GM23338 (cell line): ENCODE data around the gene TCF3. TPM values are rescaled to one million over a fixed set of nuclear protein-coding genes. Genes with fewer than 3 reads are reported as not detected.

Source experiments
- ATAC-seq: fragments of 200-7000 bp; cut with Tn5 transposase; 3 replicates; pipeline ENCODE4 v1.9.1; 2020
- DNase-seq: peaks from one replicate; pipeline ENCODE4 v3.0.0-alpha.2; 2015; ENCODE audit warnings: low spot score
- H2AFZ ChIP-seq: fragments of 200-600 bp; sonication (generic); 2 replicates; pipeline ENCODE4 v1.8.0; 2016; ENCODE audit warnings: antibody characterized with exemption, mild to moderate bottlenecking, moderate library complexity
- H3F3A ChIP-seq: fragments of 200-600 bp; sonication (generic); replicated peaks from 2 replicates; pipeline ENCODE4 v1.8.0; 2017; ENCODE audit warnings: antibody characterized with exemption, mixed run types, low read depth
- H3K27ac ChIP-seq: fragments of 200-600 bp; sonication (generic); 2 replicates; pipeline ENCODE4 v1.6.1; 2016; ENCODE audit warnings: low read depth
- H3K27me3 ChIP-seq: fragments of 200-600 bp; sonication (generic); 2 replicates; pipeline ENCODE4 v1.8.0; 2016; ENCODE audit warnings: mild to moderate bottlenecking, mixed run types, moderate library complexity; ENCODE audit not compliant: insufficient read depth
- H3K36me3 ChIP-seq: fragments of 200-600 bp; sonication (generic); 2 replicates; pipeline ENCODE4 v1.8.0; 2016; ENCODE audit warnings: mild to moderate bottlenecking; ENCODE audit not compliant: insufficient read depth
- H3K4me1 ChIP-seq: fragments of 200-600 bp; sonication (generic); 2 replicates; pipeline ENCODE4 v1.8.0; 2016; ENCODE audit warnings: mild to moderate bottlenecking, moderate library complexity; ENCODE audit not compliant: insufficient read depth
- H3K4me2 ChIP-seq: fragments of 200-600 bp; sonication (generic); 2 replicates; pipeline ENCODE4 v1.7.1; 2017; ENCODE audit warnings: mixed run types
- H3K4me3 ChIP-seq: fragments of 200-600 bp; sonication (generic); 2 replicates; pipeline ENCODE4 v1.6.1; 2016; ENCODE audit warnings: mixed run types
- H3K79me2 ChIP-seq: fragments of 200-600 bp; sonication (generic); replicated peaks from 2 replicates; pipeline ENCODE4 v1.8.0; 2017; ENCODE audit warnings: mild to moderate bottlenecking; ENCODE audit not compliant: insufficient read depth
- H3K9me2 ChIP-seq: fragments of 200-600 bp; sonication (generic); 2 replicates; pipeline ENCODE4 v1.8.0; 2017; ENCODE audit not compliant: insufficient read depth
- H4K20me1 ChIP-seq: fragments of 200-600 bp; sonication (generic); replicated peaks from 2 replicates; pipeline ENCODE4 v1.8.0; 2017; ENCODE audit warnings: mild to moderate bottlenecking; ENCODE audit not compliant: insufficient read depth
- H3K27ac Mint-ChIP-seq: 2 replicates; pipeline ENCODE4 v1.8.0; 2020; ENCODE audit warnings: inconsistent platforms, mild to moderate bottlenecking, moderate library complexity, mixed read lengths
- H3K27me3 Mint-ChIP-seq: 3 replicates; pipeline ENCODE4 v1.8.0; 2022; ENCODE audit warnings: low read depth, mild to moderate bottlenecking, moderate library complexity, mixed read lengths, inconsistent platforms; ENCODE audit not compliant: insufficient read depth, poor library complexity
- H3K36me3 Mint-ChIP-seq: 3 replicates; pipeline ENCODE4 v1.8.0; 2021; ENCODE audit warnings: low read depth, mild to moderate bottlenecking, inconsistent platforms, moderate library complexity, mixed read lengths
- H3K4me1 Mint-ChIP-seq: 3 replicates; pipeline ENCODE4 v1.8.0; 2020; ENCODE audit warnings: mild to moderate bottlenecking, inconsistent platforms, mixed read lengths
- H3K4me3 Mint-ChIP-seq: 3 replicates; pipeline ENCODE4 v1.8.0; 2021; ENCODE audit warnings: moderate library complexity, mild to moderate bottlenecking, inconsistent platforms, mixed read lengths
- H3K9me3 Mint-ChIP-seq: 3 replicates; pipeline ENCODE4 v1.8.0; 2020; ENCODE audit warnings: moderate library complexity, mild to moderate bottlenecking, inconsistent platforms, mixed read lengths
- CREB1 ChIP-seq: fragments of 250-450 bp; sonication (Bioruptor Pico); IDR thresholded peaks from 2 replicates; pipeline ENCODE4 v1.5.0; 2020; ENCODE audit warnings: low read depth, mild to moderate bottlenecking, moderate library complexity
- EZH2 ChIP-seq: fragments of 200-600 bp; sonication (generic); IDR thresholded peaks from one replicate; pipeline ENCODE4 v1.8.0; 2017; ENCODE audit warnings: antibody characterized with exemption, mild to moderate bottlenecking, low read depth; ENCODE audit not compliant: unreplicated experiment
- EZH2phosphoT487 ChIP-seq: fragments of 200-600 bp; sonication (generic); IDR thresholded peaks from one replicate; pipeline ENCODE4 v1.8.1; 2018; ENCODE audit warnings: antibody characterized with exemption; ENCODE audit not compliant: unreplicated experiment
- JUNB ChIP-seq: IDR thresholded peaks from one replicate; pipeline ENCODE4 v1.6.1; 2016; ENCODE audit warnings: antibody characterized with exemption; ENCODE audit not compliant: unreplicated experiment
- NANOG ChIP-seq: IDR thresholded peaks from 2 replicates; pipeline ENCODE4 v1.6.1; 2016; ENCODE audit warnings: antibody characterized with exemption, borderline replicate concordance
- POLR2AphosphoS5 ChIP-seq: IDR thresholded peaks from 2 replicates; pipeline ENCODE4 v1.6.1; 2016; ENCODE audit warnings: antibody characterized with exemption, low read depth
- REST ChIP-seq: IDR thresholded peaks from one replicate; pipeline ENCODE4 v1.6.1; 2018; ENCODE audit warnings: antibody characterized with exemption; ENCODE audit not compliant: unreplicated experiment
- STAT1 ChIP-seq: IDR thresholded peaks from one replicate; pipeline ENCODE4 v1.6.1; 2016; ENCODE audit warnings: antibody characterized with exemption; ENCODE audit not compliant: unreplicated experiment
- ZNF114 ChIP-seq: fragments of 250-450 bp; sonication (Bioruptor Pico); IDR thresholded peaks from 2 replicates; pipeline ENCODE4 v1.5.0; 2020; ENCODE audit warnings: mild to moderate bottlenecking, moderate library complexity
- ZNF331 ChIP-seq: fragments of 250-450 bp; sonication (Bioruptor Pico); IDR thresholded peaks from 2 replicates; pipeline ENCODE4 v1.5.0; 2020; ENCODE audit warnings: low read depth, mild to moderate bottlenecking, moderate library complexity
- ZNF462 ChIP-seq: fragments of 250-450 bp; sonication (Bioruptor Pico); IDR thresholded peaks from 2 replicates; pipeline ENCODE4 v1.5.0; 2020; ENCODE audit warnings: mild to moderate bottlenecking, moderate library complexity
- polyA plus RNA-seq: library from polyadenylated mRNA; unstranded; fragments of >200 nt; fragmentation: Nextera tagmentation; extraction: Ambion mirVana; gene quantifications from 2 replicates; pipeline ENCODE4 v1.2.1, GENCODE V29; 2016
- total RNA-seq: library from RNA; depleted of rRNA; stranded (reverse); fragments of >200 nt; shearing (Covaris generic); gene quantifications from 2 replicates; pipeline ENCODE4 v1.2.3, GENCODE V29; 2014
- TF ChIP-seq, protein P1 (sequence below): IDR thresholded peaks from 2 replicates; pipeline ENCODE4 v1.6.1; 2016; ENCODE audit warnings: antibody characterized with exemption

The TCF3 gene
- total and polyA plus RNA-seq, 2 experiments from 2014 or later: 166 to 383 TPM

- no peak for TF ChIP-seq EZH2phosphoT487
- TF ChIP-seq, protein P1, sequence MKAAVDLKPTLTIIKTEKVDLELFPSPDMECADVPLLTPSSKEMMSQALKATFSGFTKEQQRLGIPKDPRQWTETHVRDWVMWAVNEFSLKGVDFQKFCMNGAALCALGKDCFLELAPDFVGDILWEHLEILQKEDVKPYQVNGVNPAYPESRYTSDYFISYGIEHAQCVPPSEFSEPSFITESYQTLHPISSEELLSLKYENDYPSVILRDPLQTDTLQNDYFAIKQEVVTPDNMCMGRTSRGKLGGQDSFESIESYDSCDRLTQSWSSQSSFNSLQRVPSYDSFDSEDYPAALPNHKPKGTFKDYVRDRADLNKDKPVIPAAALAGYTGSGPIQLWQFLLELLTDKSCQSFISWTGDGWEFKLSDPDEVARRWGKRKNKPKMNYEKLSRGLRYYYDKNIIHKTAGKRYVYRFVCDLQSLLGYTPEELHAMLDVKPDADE: no peak
These were observed 39.3 kb downstream of the TCF3 start (continued) for GRCh38 chr19:1613146-1613545.

DNA sequence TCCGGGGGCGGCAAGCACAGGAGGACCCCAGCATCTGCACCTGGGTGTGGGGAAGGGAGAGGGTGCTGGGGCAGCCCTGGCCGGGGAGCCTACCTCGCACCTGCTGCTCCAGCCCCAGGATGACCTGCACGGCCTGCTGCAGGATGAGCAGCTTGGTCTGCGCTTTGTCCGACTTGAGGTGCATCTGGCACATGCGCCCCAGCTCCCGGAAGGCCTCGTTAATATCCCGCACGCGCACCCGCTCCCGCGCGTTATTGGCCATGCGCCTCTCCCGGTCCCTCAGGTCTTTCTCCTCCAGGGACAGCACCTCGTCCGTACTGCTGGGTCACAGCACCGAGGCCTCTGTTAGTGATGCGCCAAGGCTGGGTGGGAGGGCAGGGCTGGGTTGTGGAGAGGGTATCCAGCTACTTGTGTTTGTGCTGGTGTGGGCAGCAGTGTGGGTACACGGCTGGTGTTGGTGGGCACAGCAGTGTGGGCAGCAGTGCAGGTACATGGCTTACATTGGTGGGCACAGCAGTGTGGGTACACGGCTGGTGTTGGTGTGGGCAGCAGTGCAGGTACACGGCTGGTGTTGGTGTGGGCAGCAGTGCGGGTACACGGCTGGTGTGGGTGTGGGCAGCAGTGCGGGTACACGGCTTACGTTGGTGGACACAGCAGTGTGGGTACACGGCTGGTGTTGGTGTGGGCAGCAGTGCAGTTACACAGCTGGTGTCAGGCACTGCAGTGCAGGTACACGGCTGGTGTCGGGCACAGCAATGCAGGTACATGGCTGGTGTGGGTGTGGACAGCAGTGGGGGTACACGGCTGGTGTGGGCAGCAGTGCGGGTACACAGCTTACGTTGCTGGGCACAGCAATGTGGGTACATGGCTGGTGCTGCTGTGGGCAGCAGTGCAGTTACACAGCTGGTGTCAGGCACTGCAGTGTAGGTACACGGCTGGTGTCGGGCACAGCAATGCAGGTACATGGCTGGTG, 40.0 kb downstream of the TCF3 start:
- Histone ChIP-seq H3K4me1 (no peaks in the 10 kb centered on the region), H3K4me2 (no peak overlapping the region), H3F3A (peaks cover 22% of the 10 kb centered on the region), H3K9me2 (no peaks in the 10 kb centered on the region), H3K27ac (no peak overlapping the region), H4K20me1 (peaks cover 12% of the 10 kb centered on the region), H3K27me3 (no peaks in the 10 kb centered on the region), H2AFZ (no peak overlapping the region), H3K4me3 (no peak overlapping the region), H3K36me3 (peaks cover 21% of the 10 kb centered on the region), H3K79me2 (no peaks in the 10 kb centered on the region; the same call in 1 of the 2 replicates)
- ATAC-seq (no peak), DNase-seq (no peak)
- Mint-ChIP-seq H3K4me1 (peaks cover 2% of the 10 kb centered on the region; the same call in 1 of the 3 replicates), H3K4me3 (no peak overlapping the region), H3K27ac (no peak overlapping the region), H3K27me3 (peaks cover 24% of the 10 kb centered on the region), H3K9me3 (no peaks in the 10 kb centered on the region), H3K36me3 (peaks cover 76% of the 10 kb centered on the region)
- TF ChIP-seq ZNF114 (CRISPR knock-in tag): no peak
- no peak for TF ChIP-seq NANOG
- TF ChIP-seq EZH2phosphoT487: no peak
- no peak for TF ChIP-seq POLR2AphosphoS5
- no peak for TF ChIP-seq CREB1 (CRISPR knock-in tag)
- TF ChIP-seq ZNF331 (CRISPR knock-in tag): no peak
- no peak for TF ChIP-seq ZNF462 (CRISPR knock-in tag)
- TF ChIP-seq, protein P1: no peak
- no peak for TF ChIP-seq EZH2
- TF ChIP-seq REST: no peak
- TF ChIP-seq JUNB: no peak
- TF ChIP-seq STAT1: no peak
